ENCODE measurements around the gene GRAPL. TPM values are rescaled to one million over a fixed set of nuclear protein-coding genes. Genes with fewer than 3 reads are reported as not detected.
"Not testable (repeated sequence)": the region's sequence is repeated elsewhere in the genome, so short reads cannot be mapped to it uniquely, and the experiment has no call there.

The GRAPL gene
- total and polyA plus RNA-seq, 2 of the 13 experiments (the other 11 are each of a cell fraction or from before 2014, with no cell fraction given) = 0.62 TPM; not detected in 1

GRCh38 chr17:19092737-19093683 is 34.4 kb upstream of the GRAPL start:
- H3K4me2 ChIP-seq (ENCODE audit: low read depth, low read length); H3K4me1 ChIP-seq (ENCODE audit: insufficient read depth, low read length); in situ Hi-C loops (cut with HindIII; ENCODE audit: extremely low pct_ligation_motif_present, low pct_unique_long_range_greater_than_20kb); H3K27me3 ChIP-seq (ENCODE audit: control insufficient read depth in 1 of 2, insufficient read depth in 2 of 2, low read length in 2 of 2); H3K9ac ChIP-seq (ENCODE audit: insufficient read depth, low read depth, low read length); H3K79me2 ChIP-seq (ENCODE audit: insufficient read depth, low read length); ATAC-seq; POLR2A ChIA-PET; H3K4me3 ChIP-seq (replicated peaks in 1 of 3; ENCODE audit: insufficient read depth in 1 of 3, low read depth in 2 of 3, low read length in 3 of 3); H3K9me3 ChIP-seq (ENCODE audit: low read length); H3K27ac ChIP-seq (ENCODE audit: extremely low read length, insufficient read depth, low read length); intact Hi-C loops (cut with micrococcal nuclease; ENCODE audit: unreplicated experiment); BruUV-seq (replicated peaks); H4K20me1 ChIP-seq (ENCODE audit: insufficient read depth, low read length); FAIRE-seq; DNase-seq (ENCODE audit: low spot score); H2AFZ ChIP-seq (ENCODE audit: low read length); CTCF ChIA-PET (ENCODE audit: low intra/inter-chr PET ratio, low total read pairs); H3K36me3 ChIP-seq (replicated peaks in 1 of 2; ENCODE audit: control insufficient read depth in 1 of 2, insufficient read depth in 2 of 2, low read length in 2 of 2): not testable (repeated sequence)
- WGBS (ENCODE audit: low lambda C conversion rate) = 46% methylated on average over 4 of the region's 15 CpGs

GRCh38 chr17:19093684-19094438 is 33.5 kb upstream of the GRAPL start:
- DNase-seq (ENCODE audit: low spot score); H3K9ac ChIP-seq (ENCODE audit: insufficient read depth, low read depth, low read length); H3K4me2 ChIP-seq (ENCODE audit: low read depth, low read length); H3K4me3 ChIP-seq (replicated peaks in 1 of 3; ENCODE audit: insufficient read depth in 1 of 3, low read depth in 2 of 3, low read length in 3 of 3); H4K20me1 ChIP-seq (ENCODE audit: insufficient read depth, low read length); ATAC-seq; H3K36me3 ChIP-seq (replicated peaks in 1 of 2; ENCODE audit: control insufficient read depth in 1 of 2, insufficient read depth in 2 of 2, low read length in 2 of 2); in situ Hi-C loops (cut with HindIII; ENCODE audit: extremely low pct_ligation_motif_present, low pct_unique_long_range_greater_than_20kb); CTCF ChIA-PET (ENCODE audit: low intra/inter-chr PET ratio, low total read pairs); H3K4me1 ChIP-seq (ENCODE audit: insufficient read depth, low read length); intact Hi-C loops (cut with micrococcal nuclease; ENCODE audit: unreplicated experiment); H3K79me2 ChIP-seq (ENCODE audit: insufficient read depth, low read length); H3K9me3 ChIP-seq (ENCODE audit: low read length); H2AFZ ChIP-seq (ENCODE audit: low read length); H3K27me3 ChIP-seq (ENCODE audit: control insufficient read depth in 1 of 2, insufficient read depth in 2 of 2, low read length in 2 of 2); BruUV-seq (replicated peaks); FAIRE-seq; POLR2A ChIA-PET; H3K27ac ChIP-seq (ENCODE audit: extremely low read length, insufficient read depth, low read length): not testable (repeated sequence)
- peak; percentile 27; the same call in 1 of the 2 replicates for TF ChIP-seq ZNF768 (CRISPR knock-in tag; IDR thresholded peaks at IDR 0.05)
- 40% methylated on average over 1 of the region's 15 CpGs for WGBS (ENCODE audit: low lambda C conversion rate)

GRCh38 chr17:19108517-19108916 is 18.9 kb upstream of the GRAPL start:
- H3K79me2 ChIP-seq (ENCODE audit: insufficient read depth, low read length); in situ Hi-C loops (cut with HindIII; ENCODE audit: extremely low pct_ligation_motif_present, low pct_unique_long_range_greater_than_20kb); CTCF ChIA-PET (ENCODE audit: low intra/inter-chr PET ratio, low total read pairs); H3K27me3 ChIP-seq (ENCODE audit: control insufficient read depth in 1 of 2, insufficient read depth in 2 of 2, low read length in 2 of 2); BruUV-seq (replicated peaks); H3K9ac ChIP-seq (ENCODE audit: insufficient read depth, low read depth, low read length); DNase-seq (ENCODE audit: low spot score); H3K36me3 ChIP-seq (replicated peaks in 1 of 2; ENCODE audit: control insufficient read depth in 1 of 2, insufficient read depth in 2 of 2, low read length in 2 of 2); H4K20me1 ChIP-seq (ENCODE audit: insufficient read depth, low read length); H2AFZ ChIP-seq (ENCODE audit: low read length); FAIRE-seq; ATAC-seq; H3K4me2 ChIP-seq (ENCODE audit: low read depth, low read length); intact Hi-C loops (cut with micrococcal nuclease; ENCODE audit: unreplicated experiment); H3K4me1 ChIP-seq (ENCODE audit: insufficient read depth, low read length); POLR2A ChIA-PET; H3K9me3 ChIP-seq (ENCODE audit: low read length); H3K4me3 ChIP-seq (replicated peaks in 1 of 3; ENCODE audit: insufficient read depth in 1 of 3, low read depth in 2 of 3, low read length in 3 of 3); H3K27ac ChIP-seq (ENCODE audit: extremely low read length, insufficient read depth, low read length): not testable (repeated sequence)
- no CpG with 5 or more reads among the region's 6 CpGs for WGBS (ENCODE audit: low lambda C conversion rate)

All from HepG2 (cell line).